Mesodermal cell (in vitro differentiated cells): ENCODE results near the gene TCERG1L.

Experiments
- H3K27ac ChIP-seq: 2 replicates; pipeline ENCODE4 v1.7.0; 2013; ENCODE audit warnings: mild to moderate bottlenecking, low read depth, low read length, moderate library complexity; ENCODE audit not compliant: severe bottlenecking
- H3K36me3 ChIP-seq: 2 replicates; pipeline ENCODE4 v1.7.1; 2013; ENCODE audit warnings: mild to moderate bottlenecking, low read length, moderate library complexity; ENCODE audit not compliant: control insufficient read depth, insufficient read depth
- H3K4me1 ChIP-seq: one replicate; pipeline ENCODE4 v1.7.1; 2013; ENCODE audit warnings: mild to moderate bottlenecking, low read length; ENCODE audit not compliant: insufficient read depth, control insufficient read depth, poor library complexity, severe bottlenecking
- H3K4me3 ChIP-seq: 2 replicates; pipeline ENCODE4 v1.7.0; 2013; ENCODE audit warnings: low read length, control low read depth, mild to moderate bottlenecking; ENCODE audit not compliant: insufficient read depth, poor library complexity, severe bottlenecking; ENCODE audit errors: extremely low read depth
- H3K9me3 ChIP-seq: 2 replicates; pipeline ENCODE4 v1.7.1; 2013; ENCODE audit warnings: mild to moderate bottlenecking, low read length, moderate library complexity; ENCODE audit not compliant: control insufficient read depth
- WGBS, 2 experiments: methylation state at CpG; one replicate each; pipeline ENCODE4 v1.1.5; 2013; ENCODE audit warnings: missing lambda C conversion rate in 2 of 2; ENCODE audit not compliant: insufficient coverage in 2 of 2; 5-methylcytosine and 5-hydroxymethylcytosine counted together

TCERG1L gene

DNA sequence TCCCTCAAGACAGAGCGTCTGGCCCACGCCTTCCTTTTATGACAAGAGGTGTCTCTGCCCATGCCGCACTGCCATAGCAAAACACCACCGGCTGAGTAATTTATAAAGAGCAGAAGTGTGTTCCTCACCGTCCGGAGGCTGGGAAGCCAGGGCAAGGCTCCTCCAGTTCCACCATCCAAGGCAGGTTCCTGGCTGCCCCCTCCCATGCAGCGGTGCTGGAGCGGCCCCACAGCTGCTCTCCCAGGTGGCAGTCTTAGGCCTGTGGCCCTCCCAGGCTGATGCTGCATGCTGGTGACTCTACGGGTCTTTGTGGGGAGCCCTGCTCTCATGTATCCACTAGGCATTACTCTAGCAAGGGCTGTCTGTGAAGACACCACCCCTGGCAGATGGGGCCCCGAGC lies 113.1 kb downstream of the TCERG1L start:
- Histone ChIP-seq H3K36me3 (no peaks in the 10 kb centered on the region), H3K9me3 (no peaks in the 10 kb centered on the region), H3K27ac (no peak overlapping the region), H3K4me1 (no peaks in the 10 kb centered on the region), H3K4me3 (no peak overlapping the region)
- WGBS, 2 experiments = 89 to 95% methylated on average over 7 to 10 of the region's 10 CpGs

DNA sequence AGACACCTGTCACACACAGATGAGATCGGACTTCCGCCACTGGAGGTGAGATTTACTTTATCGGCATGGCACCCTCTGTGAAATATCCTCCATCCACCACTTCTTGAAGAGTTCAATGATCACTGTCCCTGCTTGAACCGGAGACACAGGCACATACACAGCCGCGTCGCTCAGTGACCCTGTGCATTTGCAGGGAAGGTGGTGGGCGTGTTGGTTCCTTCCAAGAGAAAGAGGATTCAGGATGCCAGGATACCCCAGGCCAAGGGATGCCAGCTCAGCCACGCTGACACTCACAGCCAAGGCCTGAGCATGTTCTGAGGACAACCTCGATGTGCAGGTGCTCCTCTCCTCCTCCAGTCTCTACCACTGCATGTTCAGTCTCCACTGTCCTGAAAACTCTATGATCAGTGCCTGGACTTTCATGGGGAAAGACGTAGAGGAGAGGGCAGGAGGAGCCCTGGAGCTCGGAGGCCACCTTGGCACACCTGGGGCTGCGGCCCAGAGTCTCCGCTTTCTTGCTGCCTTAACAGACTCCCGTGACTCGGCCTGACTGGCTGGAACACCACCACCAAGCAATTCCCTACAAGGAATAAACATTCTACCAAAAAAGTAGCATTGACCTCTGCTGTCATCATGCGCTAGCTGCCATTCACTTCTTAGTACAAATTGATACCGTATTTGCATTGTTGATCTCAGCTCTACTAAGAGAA lies 115.2 kb downstream of the TCERG1L start:
- Histone ChIP-seq H3K27ac (no peak overlapping the region), H3K36me3 (no peaks in the 10 kb centered on the region), H3K4me3 (no peak overlapping the region), H3K9me3 (no peaks in the 10 kb centered on the region), H3K4me1 (no peaks in the 10 kb centered on the region)
- 88 to 93% methylated on average over 15 to 16 of the region's 18 CpGs for WGBS, 2 experiments

GRCh38 chr10:131195558-131196159 lies 115.9 kb downstream of the TCERG1L start:
- Histone ChIP-seq H3K9me3 (no peaks in the 10 kb centered on the region), H3K27ac (no peak overlapping the region), H3K4me3 (no peak overlapping the region), H3K36me3 (no peaks in the 10 kb centered on the region), H3K4me1 (no peaks in the 10 kb centered on the region)
- 76 to 85% methylated on average over 16 to 18 of the region's 19 CpGs for WGBS, 2 experiments

GRCh38 chr10:131195116-131195515 lies 116.4 kb downstream of the TCERG1L start:
- 77 to 87% methylated on average over 3 to 7 of the region's 9 CpGs for WGBS, 2 experiments
- H3K27ac ChIP-seq = no peak overlapping the region
- no peaks in the 10 kb centered on the region for H3K36me3 ChIP-seq
- H3K4me3 ChIP-seq = no peak overlapping the region
- no peaks in the 10 kb centered on the region for H3K9me3 ChIP-seq
- H3K4me1 ChIP-seq = no peaks in the 10 kb centered on the region

DNA sequence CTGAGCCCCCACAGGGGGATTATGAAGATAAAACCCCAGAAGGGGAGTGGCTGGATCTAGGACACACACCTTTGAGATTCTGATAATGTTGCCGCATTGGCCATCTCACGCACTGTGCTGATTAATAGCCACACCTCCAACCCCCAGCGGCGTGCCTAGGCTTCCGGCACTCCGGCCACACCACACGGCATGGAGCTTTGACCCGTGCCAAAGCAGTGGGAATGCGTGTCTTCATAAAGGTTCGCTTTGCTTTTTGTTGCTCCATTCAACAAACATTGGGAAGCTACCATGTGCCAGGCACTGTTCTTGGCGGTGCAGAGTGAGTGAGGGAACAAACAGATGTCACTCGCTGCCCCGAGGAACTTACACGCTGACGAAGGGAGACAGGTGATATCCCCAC lies 117.6 kb downstream of the TCERG1L start:
- 93 to 95% methylated on average over 11 to 14 of the region's 15 CpGs for WGBS, 2 experiments

GRCh38 chr10:131188494-131188893 lies 123.0 kb downstream of the TCERG1L start:
- H3K9me3 ChIP-seq = no peaks in the 10 kb centered on the region
- H3K4me1 ChIP-seq = no peaks in the 10 kb centered on the region
- H3K4me3 ChIP-seq = no peak overlapping the region
- no peak overlapping the region for H3K27ac ChIP-seq
- 92 to 100% methylated on average over 2 of the region's 4 CpGs for WGBS, 2 experiments
- H3K36me3 ChIP-seq = no peaks in the 10 kb centered on the region

More for the DNA sequence above, 117.6 kb downstream of the TCERG1L start:
- Histone ChIP-seq H3K9me3 (no peaks in the 10 kb centered on the region), H3K4me1 (no peaks in the 10 kb centered on the region), H3K27ac (no peak overlapping the region), H3K36me3 (no peaks in the 10 kb centered on the region), H3K4me3 (no peak overlapping the region)

DNA sequence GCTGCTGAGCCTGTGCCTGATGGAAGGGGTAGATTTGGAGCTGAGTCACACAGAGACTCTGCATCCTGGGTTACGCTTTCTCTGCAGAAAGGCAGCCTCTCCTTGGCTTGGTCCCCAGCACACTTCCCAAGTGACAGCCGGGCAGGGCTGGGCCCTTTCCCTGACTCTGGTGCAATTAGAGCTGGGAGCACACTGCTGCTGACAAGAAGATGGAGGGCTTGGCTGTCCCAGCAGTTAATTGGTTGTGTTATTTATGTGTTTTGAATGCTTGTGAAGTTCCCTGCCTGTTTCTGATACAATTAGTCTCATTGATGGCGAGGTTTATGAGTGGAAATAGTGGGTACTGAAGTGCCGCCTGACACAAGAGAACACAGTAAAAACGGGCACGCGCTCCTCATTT lies 123.6 kb downstream of the TCERG1L start:
- no peaks in the 10 kb centered on the region for H3K36me3 ChIP-seq
- H3K4me1 ChIP-seq = no peaks in the 10 kb centered on the region
- 79 to 93% methylated on average over 5 to 7 of the region's 7 CpGs for WGBS, 2 experiments
- no peaks in the 10 kb centered on the region for H3K9me3 ChIP-seq
- no peak overlapping the region for H3K27ac ChIP-seq
- H3K4me3 ChIP-seq = no peak overlapping the region

DNA sequence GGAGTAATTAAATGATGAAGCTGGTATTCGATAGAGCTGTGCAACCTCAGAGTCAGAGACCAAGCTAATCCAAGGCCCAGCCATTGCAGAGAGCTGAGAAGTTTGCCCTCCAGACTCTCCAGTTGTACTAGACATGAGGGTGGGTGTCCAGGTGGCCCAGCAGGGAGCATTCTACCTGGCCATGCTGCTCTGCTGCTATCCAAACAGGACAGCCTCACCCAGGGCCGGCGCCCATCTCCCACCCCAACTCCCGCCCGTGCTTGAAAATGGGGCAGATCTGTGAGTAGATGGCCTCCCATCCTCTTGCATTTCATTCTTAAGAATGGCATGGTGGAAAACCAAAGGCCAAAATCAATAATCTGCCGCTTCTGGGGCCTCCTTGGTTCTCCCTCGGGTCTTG lies 124.2 kb downstream of the TCERG1L start:
- WGBS, 2 experiments = 83 to 92% methylated on average over 1 to 6 of the region's 7 CpGs

GRCh38 chr10:131186547-131187253 lies 124.8 kb downstream of the TCERG1L start:
- Histone ChIP-seq H3K9me3 (no peaks in the 10 kb centered on the region), H3K4me3 (no peak overlapping the region), H3K36me3 (no peaks in the 10 kb centered on the region), H3K4me1 (no peaks in the 10 kb centered on the region), H3K27ac (no peak overlapping the region)
- WGBS, 2 experiments = 74 to 96% methylated on average over 3 to 5 of the region's 12 CpGs

More for the DNA sequence above, 124.2 kb downstream of the TCERG1L start:
- Histone ChIP-seq H3K27ac (no peak overlapping the region), H3K9me3 (no peaks in the 10 kb centered on the region), H3K36me3 (no peaks in the 10 kb centered on the region), H3K4me3 (no peak overlapping the region), H3K4me1 (no peaks in the 10 kb centered on the region)

GRCh38 chr10:131184503-131184902 lies 127.0 kb downstream of the TCERG1L start:
- Histone ChIP-seq H3K27ac (no peak overlapping the region), H3K9me3 (no peaks in the 10 kb centered on the region), H3K4me1 (no peaks in the 10 kb centered on the region), H3K36me3 (no peaks in the 10 kb centered on the region), H3K4me3 (no peak overlapping the region)
- 94% methylated on average over 9 of the region's 9 CpGs for WGBS, 2 experiments
